GM12875 (cell line): Measurements from ENCODE around the gene TNF.

Experiments
- H3K4me3 ChIP-seq: one replicate; pipeline ENCODE4 v1.5.1; 2011; ENCODE audit warnings: low read depth, low read length, control low read depth
- CTCF ChIP-seq: IDR thresholded peaks from 2 replicates; pipeline ENCODE4 v1.5.1; 2011; ENCODE audit warnings: low read depth, mild to moderate bottlenecking, control low read depth, inconsistent platforms, low read length, moderate library complexity, borderline replicate concordance; ENCODE audit not compliant: insufficient read depth

Gene TNF

GRCh38 chr6:31573239-31574105 is 1.9 kb upstream of the TNF start:
- H3K4me3 ChIP-seq: peak overlapping the region; percentile 65
- no peak for TF ChIP-seq CTCF

- TF ChIP-seq CTCF: no peak
- peak overlapping the region; percentile 64 for H3K4me3 ChIP-seq
Measured at GRCh38 chr6:31574106-31575061, 981 bp upstream of the TNF start.

- H3K4me3 ChIP-seq: peak overlapping the region; percentile 64
- no peak for TF ChIP-seq CTCF
Measured at GRCh38 chr6:31575952-31576685, 754 bp downstream of the TNF start.

GRCh38 chr6:31576897-31577578 is 1.7 kb downstream of the TNF start:
- TF ChIP-seq CTCF: no peak
- peak overlapping the region; percentile 64 for H3K4me3 ChIP-seq

GRCh38 chr6:31577579-31577966 is 2.2 kb downstream of the TNF start:
- H3K4me3 ChIP-seq: peak overlapping the region; percentile 64
- TF ChIP-seq CTCF: no peak
